GM12892 (cell line): ENCODE data around the gene SYNPO.

Experiments
- POLR2A ChIP-seq: IDR thresholded peaks from 2 replicates; pipeline ENCODE4 v1.6.1; 2011; ENCODE audit warnings: low read depth, low read length, control low read depth
- POLR2AphosphoS5 ChIP-seq: IDR thresholded peaks from 2 replicates; pipeline ENCODE4 v1.6.1; 2011; ENCODE audit warnings: low read depth, low read length, control low read depth
- TAF1 ChIP-seq: IDR thresholded peaks from 2 replicates; pipeline ENCODE4 v1.6.1; 2011; ENCODE audit warnings: low read depth, mild to moderate bottlenecking, control low read depth, low read length, borderline replicate concordance

DNA sequence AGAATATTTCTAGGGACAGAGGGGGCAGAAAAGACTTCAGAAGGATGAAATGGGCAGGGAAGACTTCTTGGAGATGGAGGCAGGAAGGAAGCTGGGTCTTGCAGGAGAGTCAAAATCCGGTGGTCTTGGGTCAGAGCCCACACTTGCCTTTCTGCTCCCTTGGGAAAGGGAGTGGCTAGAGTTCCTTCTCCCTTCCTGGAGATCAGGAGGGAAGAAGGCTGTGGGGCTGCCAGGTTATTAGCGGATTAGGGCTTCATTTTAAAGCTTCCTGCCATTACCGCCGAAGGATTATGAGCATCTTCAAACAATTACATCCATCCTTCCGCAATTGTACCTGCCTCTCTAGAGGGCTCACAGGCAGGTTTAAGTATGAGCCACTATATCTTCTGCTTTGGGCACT, 19.2 kb upstream of the SYNPO start:
- no peak for TF ChIP-seq POLR2A
- no peak for TF ChIP-seq TAF1
- TF ChIP-seq POLR2AphosphoS5, result no peak
